Chondrocyte (in vitro differentiated cells): Measurements from ENCODE around the gene GPC6. TPM values are rescaled to one million over a fixed set of nuclear protein-coding genes. Genes with fewer than 3 reads are reported as not detected.

ENCODE experiments used
- DNase-seq: peaks from one replicate; pipeline ENCODE4 v3.0.0; 2021; ENCODE audit warnings: mixed read lengths, low spot score
- H3K27ac Mint-ChIP-seq: one replicate; pipeline ENCODE4 v1.8.0; 2021; ENCODE audit warnings: mild to moderate bottlenecking, moderate library complexity, mixed read lengths; ENCODE audit not compliant: unreplicated experiment
- H3K27me3 Mint-ChIP-seq: 2 replicates; pipeline ENCODE4 v1.8.0; 2021; ENCODE audit warnings: low read depth, mixed read lengths
- H3K36me3 Mint-ChIP-seq: 2 replicates; pipeline ENCODE4 v1.8.0; 2021; ENCODE audit warnings: low read depth, mixed read lengths
- H3K4me1 Mint-ChIP-seq: 2 replicates; pipeline ENCODE4 v1.8.0; 2021; ENCODE audit warnings: low read depth, mild to moderate bottlenecking, mixed read lengths
- H3K4me3 Mint-ChIP-seq: one replicate; pipeline ENCODE4 v1.8.0; 2021; ENCODE audit warnings: mild to moderate bottlenecking, moderate library complexity, mixed read lengths; ENCODE audit not compliant: unreplicated experiment
- H3K9me3 Mint-ChIP-seq: 2 replicates; pipeline ENCODE4 v1.8.0; 2021; ENCODE audit warnings: low read depth, mixed read lengths
- CTCF ChIP-seq: fragments of 200-600 bp; sonication (generic); IDR thresholded peaks from 2 replicates; pipeline ENCODE4 v1.5.0; 2021; ENCODE audit warnings: antibody characterized with exemption, mild to moderate bottlenecking, moderate library complexity
- total RNA-seq: library from RNA; stranded (reverse); gene quantifications from 3 replicates; pipeline ENCODE4 v1.2.1, GENCODE V29; 2021

GPC6 gene
- total RNA-seq, 1 donor from 2014 or later = 76.1 TPM

GRCh38 chr13:94246495-94246894 lies 1019.9 kb downstream of the GPC6 start:
- Mint-ChIP-seq H3K4me3 (no peak overlapping the region), H3K27ac (no peak overlapping the region), H3K36me3 (peaks cover 11% of the 10 kb centered on the region), H3K9me3 (peaks cover 16% of the 10 kb centered on the region), H3K27me3 (no peaks in the 10 kb centered on the region), H3K4me1 (peaks cover 49% of the 10 kb centered on the region)
- no peak for TF ChIP-seq CTCF
- DNase-seq = no peak

DNA sequence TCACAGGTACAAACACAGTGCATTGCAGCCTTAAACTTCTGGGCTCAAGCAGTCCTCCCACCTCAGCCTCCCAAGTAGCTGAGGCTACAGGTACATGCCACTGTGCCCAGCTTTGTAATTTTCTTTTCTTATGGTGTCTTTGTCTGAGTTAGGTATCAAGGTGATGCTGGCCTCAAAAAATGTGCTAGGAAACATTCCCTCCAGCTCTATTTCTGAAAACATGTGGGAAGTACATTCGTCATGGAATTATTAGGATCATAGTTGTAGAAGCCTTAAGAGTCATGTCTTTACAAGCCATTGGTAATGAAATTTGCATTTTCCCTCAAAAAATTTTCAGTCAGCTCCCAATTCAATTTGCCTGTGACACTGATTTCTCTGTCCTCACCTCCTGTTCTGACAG lies 1021.3 kb downstream of the GPC6 start:
- peaks cover 63% of the 10 kb centered on the region for H3K4me1 Mint-ChIP-seq
- H3K27ac Mint-ChIP-seq = no peak overlapping the region
- peaks cover 11% of the 10 kb centered on the region for H3K36me3 Mint-ChIP-seq
- no peak overlapping the region for H3K4me3 Mint-ChIP-seq
- H3K9me3 Mint-ChIP-seq = peaks cover 16% of the 10 kb centered on the region
- no peak for DNase-seq
- no peak for TF ChIP-seq CTCF
- no peaks in the 10 kb centered on the region for H3K27me3 Mint-ChIP-seq

DNA sequence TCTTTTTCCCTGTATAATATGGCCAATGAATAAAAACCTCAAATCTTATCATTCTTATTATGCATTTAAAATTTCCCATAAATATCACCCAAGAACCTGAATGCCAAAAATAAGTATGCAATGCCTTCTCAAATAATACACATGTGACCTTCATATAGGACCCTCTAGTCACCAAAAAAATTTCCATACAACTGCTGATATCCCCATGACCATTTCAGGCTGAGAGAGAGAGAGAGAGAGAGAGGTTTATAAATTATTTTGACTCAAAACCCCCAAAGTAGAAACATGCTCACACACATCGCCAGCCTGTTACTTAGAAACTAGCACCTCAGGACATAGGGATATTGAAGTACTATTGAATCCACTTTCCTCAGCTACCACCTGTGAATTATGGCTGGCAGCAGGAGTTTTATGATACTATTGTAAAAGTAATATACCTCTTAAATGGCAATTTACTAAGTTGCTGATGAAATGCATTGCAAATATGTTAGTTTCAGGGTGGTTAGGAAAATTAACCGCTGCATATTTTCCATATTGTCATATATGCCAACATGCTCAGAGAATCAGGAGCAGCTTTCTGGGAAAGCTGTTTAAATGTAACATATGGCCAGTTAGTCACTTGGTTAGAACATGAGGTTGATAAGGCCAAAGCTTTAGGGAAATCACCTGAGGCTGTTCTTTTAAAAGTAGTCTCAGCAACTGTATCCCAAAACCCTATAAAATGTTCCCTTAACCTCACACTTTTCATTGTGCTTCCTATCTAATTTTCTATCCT lies 1022.0 kb downstream of the GPC6 start:
- no peaks in the 10 kb centered on the region for H3K27me3 Mint-ChIP-seq
- peaks cover 62% of the 10 kb centered on the region for H3K4me1 Mint-ChIP-seq
- peak overlapping the region; percentile 80 for H3K27ac Mint-ChIP-seq
- no peak for TF ChIP-seq CTCF
- peaks cover 11% of the 10 kb centered on the region for H3K36me3 Mint-ChIP-seq
- peaks cover 16% of the 10 kb centered on the region for H3K9me3 Mint-ChIP-seq
- no peak for DNase-seq
- H3K4me3 Mint-ChIP-seq = no peak overlapping the region

DNA sequence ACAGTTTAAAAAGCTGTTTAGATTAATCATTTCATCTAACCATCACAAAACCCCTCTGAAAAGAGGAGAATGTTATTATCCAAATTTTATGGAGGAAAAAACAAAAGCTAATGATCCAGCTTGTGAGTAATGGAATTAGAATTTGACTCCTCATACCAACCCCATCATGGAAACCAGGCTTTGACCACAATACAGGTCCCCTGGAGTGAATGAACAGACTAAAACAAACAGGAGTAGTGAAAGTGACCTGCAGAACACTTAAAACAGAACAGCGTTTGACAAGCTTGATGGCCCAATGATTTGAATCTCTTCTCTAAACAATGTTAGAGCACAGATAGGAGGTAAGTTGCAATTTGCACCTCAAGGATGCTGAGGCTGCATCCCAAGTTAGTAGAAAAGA lies 1022.9 kb downstream of the GPC6 start:
- Mint-ChIP-seq H3K9me3 (peaks cover 16% of the 10 kb centered on the region), H3K27ac (peak overlapping the region; percentile 80), H3K36me3 (peaks cover 11% of the 10 kb centered on the region), H3K4me1 (peaks cover 56% of the 10 kb centered on the region), H3K4me3 (no peak overlapping the region), H3K27me3 (no peaks in the 10 kb centered on the region)
- DNase-seq = no peak
- no peak for TF ChIP-seq CTCF

DNA sequence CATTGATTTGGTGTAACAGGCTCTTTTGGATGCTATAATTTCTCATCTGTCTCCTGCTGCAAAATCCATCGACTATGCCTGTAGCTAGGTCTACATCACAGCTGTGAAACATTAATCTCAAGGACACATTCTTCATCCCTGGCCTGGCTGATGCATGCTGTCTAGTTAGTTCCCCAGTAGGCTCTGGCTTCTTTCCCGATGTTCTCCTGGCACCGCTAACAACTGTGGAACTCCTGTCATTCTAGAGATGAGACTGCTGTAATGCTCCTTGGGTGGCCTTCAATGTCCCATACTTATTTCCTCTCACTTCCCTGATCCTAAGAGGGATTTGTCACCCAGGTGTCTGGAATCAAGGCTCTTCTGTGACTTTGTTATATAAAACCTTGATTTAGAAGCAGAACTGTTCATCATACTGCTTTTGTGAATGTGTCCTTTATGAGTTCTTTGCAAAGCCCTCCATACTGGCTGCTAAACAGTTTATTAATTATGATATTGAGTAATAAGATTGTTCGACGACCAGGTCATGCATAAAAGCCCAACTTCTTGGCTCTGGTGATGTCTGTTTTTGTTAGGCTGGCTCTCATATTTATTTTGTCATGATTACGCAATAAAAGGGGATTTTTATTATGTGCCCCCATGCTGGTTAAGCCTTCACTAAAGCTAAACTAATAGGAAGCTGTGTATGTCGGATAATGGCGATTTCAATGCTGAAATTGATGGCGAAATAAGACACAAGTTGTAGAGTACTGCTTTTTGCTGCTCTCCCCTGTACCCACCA lies 1025.4 kb downstream of the GPC6 start:
- H3K9me3 Mint-ChIP-seq = peaks cover 4% of the 10 kb centered on the region
- no peaks in the 10 kb centered on the region for H3K27me3 Mint-ChIP-seq
- H3K4me3 Mint-ChIP-seq = no peak overlapping the region
- H3K36me3 Mint-ChIP-seq = peaks cover 2% of the 10 kb centered on the region
- no peak for TF ChIP-seq CTCF
- H3K27ac Mint-ChIP-seq = peak overlapping the region; percentile 68
- H3K4me1 Mint-ChIP-seq = peaks cover 62% of the 10 kb centered on the region
- DNase-seq = no peak
